CD14-positive monocyte (primary cell): Measurements from ENCODE around the gene PDCD2L. TPM values are rescaled to one million over a fixed set of nuclear protein-coding genes. Genes with fewer than 3 reads are reported as not detected.

Experiments used
- DNase-seq, 3 donors: peaks; one replicate each; pipeline ENCODE4 v3.0.0-alpha.2; 2011 to 2022
- H2AFZ ChIP-seq: 2 replicates; pipeline ENCODE4 v1.6.0; 2012; ENCODE audit warnings: mild to moderate bottlenecking, low read depth, low read length, inconsistent platforms; ENCODE audit not compliant: insufficient read depth, poor library complexity, severe bottlenecking
- H3K27ac ChIP-seq, 2 donors: 1 replicate in 1 of 2; 2 replicates in 1 of 2; pipeline ENCODE4 v1.5.1; 2012 to 2013; ENCODE audit warnings: low read length in 2 of 2, control low read depth in 1 of 2, inconsistent platforms in 1 of 2, low read depth in 1 of 2, mild to moderate bottlenecking in 1 of 2
- H3K27me3 ChIP-seq, 2 donors: one replicate each; pipeline versions ENCODE4 v1.6.0 to v1.6.1; 2011 to 2013; ENCODE audit warnings: low read length in 2 of 2; ENCODE audit not compliant: control insufficient read depth in 2 of 2, insufficient read depth in 2 of 2
- H3K36me3 ChIP-seq, 2 donors: replicated peaks in 1 of 2; 1 replicate in 1 of 2; 2 replicates in 1 of 2; pipeline versions ENCODE4 v1.5.1 to v1.6.1; 2012 to 2013; ENCODE audit warnings: low read length in 2 of 2, control low read depth in 1 of 2, inconsistent platforms in 1 of 2, mild to moderate bottlenecking in 1 of 2; ENCODE audit not compliant: insufficient read depth in 2 of 2, control insufficient read depth in 1 of 2
- H3K4me1 ChIP-seq, 2 donors: 1 replicate in 1 of 2; 2 replicates in 1 of 2; pipeline versions ENCODE4 v1.5.1 to v1.6.1; 2012 to 2013; ENCODE audit warnings: low read length in 2 of 2, control low read depth in 1 of 2, inconsistent platforms in 1 of 2, mild to moderate bottlenecking in 1 of 2, moderate library complexity in 1 of 2; ENCODE audit not compliant: insufficient read depth in 2 of 2, control insufficient read depth in 1 of 2
- H3K4me2 ChIP-seq: replicated peaks from 2 replicates; pipeline ENCODE3; 2012; ENCODE audit warnings: low read length, moderate library complexity, mild to moderate bottlenecking; ENCODE audit not compliant: poor library complexity, severe bottlenecking; ENCODE audit errors: extremely low read depth
- H3K4me3 ChIP-seq, 3 experiments: fragments of 200-600 bp in 1 of 3; sonication (generic) in 1 of 3; replicated peaks in 1 of 3; 1 replicate in 2 of 3; 2 replicates in 1 of 3; pipeline ENCODE4 v1.5.1; 2011 to 2013; ENCODE audit warnings: low read length in 3 of 3, mild to moderate bottlenecking in 3 of 3, control low read depth in 2 of 3, low read depth in 2 of 3, inconsistent platforms in 1 of 3, moderate library complexity in 1 of 3
- H3K79me2 ChIP-seq: 2 replicates; pipeline ENCODE4 v1.6.0; 2012; ENCODE audit warnings: mild to moderate bottlenecking, control low read depth, inconsistent platforms, low read length, moderate library complexity; ENCODE audit not compliant: insufficient read depth
- H3K9ac ChIP-seq: 2 replicates; pipeline ENCODE4 v1.6.0; 2017; ENCODE audit warnings: low read length, mild to moderate bottlenecking; ENCODE audit not compliant: insufficient read depth, poor library complexity, severe bottlenecking
- H3K9me3 ChIP-seq, 2 donors: replicated peaks in 1 of 2; 1 replicate in 1 of 2; 2 replicates in 1 of 2; pipeline versions ENCODE4 v1.5.1 to v1.6.1; 2012 to 2013; ENCODE audit warnings: low read length in 2 of 2, control low read depth in 1 of 2; ENCODE audit not compliant: control insufficient read depth in 1 of 2, insufficient read depth in 1 of 2
- H4K20me1 ChIP-seq: 2 replicates; pipeline ENCODE4 v1.6.0; 2012; ENCODE audit warnings: mild to moderate bottlenecking, low read length, control low read depth, moderate library complexity; ENCODE audit not compliant: insufficient read depth
- H3K27ac Mint-ChIP-seq, 7 donors: one replicate each; pipeline ENCODE4 v1.8.0; 2020; ENCODE audit warnings: mild to moderate bottlenecking in 7 of 7, mixed read lengths in 7 of 7, moderate library complexity in 6 of 7, inconsistent platforms in 2 of 7
- H3K27me3 Mint-ChIP-seq, 3 donors: one replicate each; pipeline ENCODE4 v1.8.0; 2021 to 2022; ENCODE audit warnings: low read depth in 3 of 3, mild to moderate bottlenecking in 3 of 3, mixed read lengths in 3 of 3, moderate library complexity in 3 of 3, inconsistent platforms in 1 of 3
- H3K36me3 Mint-ChIP-seq, 2 donors: one replicate each; pipeline ENCODE4 v1.8.0; 2020; ENCODE audit warnings: mixed read lengths in 2 of 2, inconsistent platforms in 1 of 2, mild to moderate bottlenecking in 1 of 2
- H3K4me1 Mint-ChIP-seq: one replicate; pipeline ENCODE4 v1.8.0; 2020; ENCODE audit warnings: mild to moderate bottlenecking, mixed read lengths
- H3K4me3 Mint-ChIP-seq, 2 donors: one replicate each; pipeline ENCODE4 v1.8.0; 2020; ENCODE audit warnings: mild to moderate bottlenecking in 2 of 2, mixed read lengths in 2 of 2, moderate library complexity in 1 of 2
- H3K9me3 Mint-ChIP-seq, 7 donors: one replicate each; pipeline ENCODE4 v1.8.0; 2020 to 2022; ENCODE audit warnings: mixed read lengths in 7 of 7, mild to moderate bottlenecking in 6 of 7, moderate library complexity in 6 of 7, inconsistent platforms in 2 of 7
- CTCF ChIP-seq: fragments of 200-600 bp; IDR thresholded peaks from one replicate; pipeline ENCODE4 v1.8.0; 2022; ENCODE audit warnings: antibody characterized with exemption, mild to moderate bottlenecking
- WGBS: methylation state at CpG from one replicate; pipeline ENCODE4 v1.1.5; 2013; ENCODE audit warnings: missing lambda C conversion rate; ENCODE audit not compliant: insufficient coverage; 5-methylcytosine and 5-hydroxymethylcytosine counted together
- intact Hi-C, 2 donors: fragments of 100-400 bp; cut with micrococcal nuclease; formaldehyde crosslinking; loops; one replicate each; pipeline versions ENCODE4 v1.15.0 to v1.15.1; 2023
- polyA plus RNA-seq, 3 donors: library from polyadenylated mRNA; depleted of rRNA in 1 of 3; unstranded in 2 of 3; stranded (reverse) in 1 of 3; fragments of 300-500 nt in 2 of 3; fragments of >200 nt in 1 of 3; fragmentation: Illumina TruSeq in 2 of 3; gene quantifications; 1 replicate in 2 of 3; 2 replicates in 1 of 3; pipeline ENCODE4 v1.2.3, GENCODE V29; 2012 to 2021

PDCD2L gene
- polyA plus RNA-seq, 3 donors: 3.1 to 5.0 (median 4.9) TPM

- Mint-ChIP-seq H3K36me3 (peaks cover 19 to 27% of the 10 kb centered on the region in 2 donors), H3K4me3 (peak overlapping the region in 1 of 2 donors; percentile 11), H3K27ac (peak overlapping the region; percentile 75 to 88 (median 84)), H3K27me3 (peaks cover 19 to 28% (median 22%) of the 10 kb centered on the region in 3 donors), H3K9me3 (peaks cover 0 to 5% (median 0%) of the 10 kb centered on the region in 7 donors), H3K4me1 (peaks cover 29% of the 10 kb centered on the region)
- peak; percentile 66 to 88 (median 83) for DNase-seq
- H3K4me1 ChIP-seq: peaks cover 26 to 32% of the 10 kb centered on the region in 2 donors
- intact Hi-C loops: no loop called here
- no peak overlapping the region for H3K9ac ChIP-seq
- no peak for TF ChIP-seq CTCF
- WGBS: 31% methylated on average over 8 of the region's 9 CpGs
- no peaks in the 10 kb centered on the region for H4K20me1 ChIP-seq
- peak overlapping the region; percentile 26 to 79 for H3K27ac ChIP-seq
- no peak overlapping the region for H3K4me3 ChIP-seq
- peak overlapping the region; percentile 40 for H3K4me2 ChIP-seq
- H3K79me2 ChIP-seq: no peaks in the 10 kb centered on the region
- H3K36me3 ChIP-seq: peaks cover 21 to 34% of the 10 kb centered on the region in 2 donors
- H3K9me3 ChIP-seq: peaks cover 0 to 3% of the 10 kb centered on the region in 2 donors
- no peak overlapping the region for H2AFZ ChIP-seq
- peaks cover 16 to 24% of the 10 kb centered on the region in 2 donors for H3K27me3 ChIP-seq
Observed at GRCh38 chr19:34475026-34475974, 71.1 kb downstream of the PDCD2L start.

Other genes with a start within 250 kb of the PDCD2L start
- 10 to 100 TPM; 73.2 to 91.8 (median 82.7) TPM for gene LSM14A, start 231.9 kb upstream of the PDCD2L start, polyA plus RNA-seq
- 1 to 10 TPM; 1.1 to 6.2 (median 2.1) TPM for gene GARRE1, start 149.8 kb upstream of the PDCD2L start, polyA plus RNA-seq
- 100 to 1,000 TPM in 1 of 3 donors, 10 to 100 TPM in 2; 81.2 to 107 (median 95.3) TPM for gene GPI, start 39.2 kb upstream of the PDCD2L start, polyA plus RNA-seq
- 10 to 100 TPM; 26.3 to 52.1 (median 42.7) TPM for gene UBA2, start 24.0 kb downstream of the PDCD2L start, polyA plus RNA-seq
- gene WTIP, start 77.4 kb downstream of the PDCD2L start, polyA plus RNA-seq: under 1 TPM in 1 of 3 donors, not detected in 2; 0.11 TPM